ENCODE data around the gene RGS13.

RGS13 gene

GRCh38 chr1:192601567-192601966 is 34.4 kb upstream of the RGS13 start:
- H3K79me2 ChIP-seq (ENCODE audit: insufficient read depth, low read length) = no peaks in the 10 kb centered on the region
- H3K4me1 ChIP-seq (ENCODE audit: insufficient read depth, low read length, poor library complexity, severe bottlenecking) = peaks cover 42% of the 10 kb centered on the region
- no peak overlapping the region for H3K4me2 ChIP-seq (ENCODE audit: low read depth, low read length, poor library complexity, severe bottlenecking)
- no peaks in the 10 kb centered on the region for H3K36me3 ChIP-seq (ENCODE audit: insufficient read depth, low read length)
- no peaks in the 10 kb centered on the region for H4K20me1 ChIP-seq (ENCODE audit: insufficient read depth, low read length, poor library complexity, severe bottlenecking)
- TF ChIP-seq EZH2phosphoT487 (IDR thresholded peaks at IDR 0.05; ENCODE audit: borderline replicate concordance) = no peak
- no peak for TF ChIP-seq CTCF (conservative IDR thresholded peaks at IDR 0.05; ENCODE audit: low read length)
- H3K4me3 ChIP-seq (ENCODE audit: low read length, poor library complexity, severe bottlenecking) = no peak overlapping the region
- H3K9me3 ChIP-seq (ENCODE audit: insufficient read depth, low read depth, low read length) = no peaks in the 10 kb centered on the region
- no peak overlapping the region for H3K9ac ChIP-seq (ENCODE audit: low read depth, low read length, poor library complexity, severe bottlenecking)
- no peaks in the 10 kb centered on the region for H3F3A ChIP-seq (ENCODE audit: low read depth)
- no peaks in the 10 kb centered on the region for H3K9me2 ChIP-seq (replicated peaks; ENCODE audit: low read depth, low read length)
- H2AFZ ChIP-seq (ENCODE audit: low read length) = no peak overlapping the region
- H3K27me3 ChIP-seq (ENCODE audit: insufficient read depth, low read length, poor library complexity, severe bottlenecking) = no peaks in the 10 kb centered on the region

- Histone ChIP-seq H3K79me2 (ENCODE audit: insufficient read depth, low read length) (no peaks in the 10 kb centered on the region), H3K9ac (ENCODE audit: low read depth, low read length, poor library complexity, severe bottlenecking) (no peak overlapping the region), H3K9me3 (ENCODE audit: insufficient read depth, low read depth, low read length) (no peaks in the 10 kb centered on the region), H3K4me3 (ENCODE audit: low read length, poor library complexity, severe bottlenecking) (no peak overlapping the region), H3K36me3 (ENCODE audit: insufficient read depth, low read length) (no peaks in the 10 kb centered on the region), H2AFZ (ENCODE audit: low read length) (no peak overlapping the region), H3K27me3 (ENCODE audit: insufficient read depth, low read length, poor library complexity, severe bottlenecking) (no peaks in the 10 kb centered on the region), H3F3A (ENCODE audit: low read depth) (no peaks in the 10 kb centered on the region), H3K9me2 (replicated peaks; ENCODE audit: low read depth, low read length) (no peaks in the 10 kb centered on the region), H3K4me2 (ENCODE audit: low read depth, low read length, poor library complexity, severe bottlenecking) (no peak overlapping the region), H3K4me1 (ENCODE audit: insufficient read depth, low read length, poor library complexity, severe bottlenecking) (peaks cover 42% of the 10 kb centered on the region), H4K20me1 (ENCODE audit: insufficient read depth, low read length, poor library complexity, severe bottlenecking) (no peaks in the 10 kb centered on the region)
- TF ChIP-seq EZH2phosphoT487 (IDR thresholded peaks at IDR 0.05; ENCODE audit: borderline replicate concordance) (no peak), CTCF (conservative IDR thresholded peaks at IDR 0.05; ENCODE audit: low read length) (no peak)
These were observed 33.2 kb upstream of the RGS13 start for GRCh38 chr1:192602757-192603156.

GRCh38 chr1:192603218-192603787 is 32.6 kb upstream of the RGS13 start:
- Histone ChIP-seq H3K9me2 (replicated peaks; ENCODE audit: low read depth, low read length) (no peaks in the 10 kb centered on the region), H3K9me3 (ENCODE audit: insufficient read depth, low read depth, low read length) (no peaks in the 10 kb centered on the region), H3K36me3 (ENCODE audit: insufficient read depth, low read length) (no peaks in the 10 kb centered on the region), H3K4me2 (ENCODE audit: low read depth, low read length, poor library complexity, severe bottlenecking) (no peak overlapping the region), H3K9ac (ENCODE audit: low read depth, low read length, poor library complexity, severe bottlenecking) (no peak overlapping the region), H2AFZ (ENCODE audit: low read length) (no peak overlapping the region), H4K20me1 (ENCODE audit: insufficient read depth, low read length, poor library complexity, severe bottlenecking) (no peaks in the 10 kb centered on the region), H3K4me1 (ENCODE audit: insufficient read depth, low read length, poor library complexity, severe bottlenecking) (peaks cover 36% of the 10 kb centered on the region), H3F3A (ENCODE audit: low read depth) (no peaks in the 10 kb centered on the region), H3K4me3 (ENCODE audit: low read length, poor library complexity, severe bottlenecking) (no peak overlapping the region), H3K27me3 (ENCODE audit: insufficient read depth, low read length, poor library complexity, severe bottlenecking) (no peaks in the 10 kb centered on the region), H3K79me2 (ENCODE audit: insufficient read depth, low read length) (no peaks in the 10 kb centered on the region)
- no peak for TF ChIP-seq EZH2phosphoT487 (IDR thresholded peaks at IDR 0.05; ENCODE audit: borderline replicate concordance)
- TF ChIP-seq CTCF (conservative IDR thresholded peaks at IDR 0.05; ENCODE audit: low read length) = no peak
